DMS79 (cell line): ENCODE data around the gene RNF112.
"Not testable (repeated sequence)": the region's sequence is repeated elsewhere in the genome, so short reads cannot be mapped to it uniquely, and the experiment has no call there.

Source experiments
- DNase-seq: peaks from one replicate; lab custom pipeline; 2025; lab: John Stamatoyannopoulos, UW

Gene RNF112

DNA sequence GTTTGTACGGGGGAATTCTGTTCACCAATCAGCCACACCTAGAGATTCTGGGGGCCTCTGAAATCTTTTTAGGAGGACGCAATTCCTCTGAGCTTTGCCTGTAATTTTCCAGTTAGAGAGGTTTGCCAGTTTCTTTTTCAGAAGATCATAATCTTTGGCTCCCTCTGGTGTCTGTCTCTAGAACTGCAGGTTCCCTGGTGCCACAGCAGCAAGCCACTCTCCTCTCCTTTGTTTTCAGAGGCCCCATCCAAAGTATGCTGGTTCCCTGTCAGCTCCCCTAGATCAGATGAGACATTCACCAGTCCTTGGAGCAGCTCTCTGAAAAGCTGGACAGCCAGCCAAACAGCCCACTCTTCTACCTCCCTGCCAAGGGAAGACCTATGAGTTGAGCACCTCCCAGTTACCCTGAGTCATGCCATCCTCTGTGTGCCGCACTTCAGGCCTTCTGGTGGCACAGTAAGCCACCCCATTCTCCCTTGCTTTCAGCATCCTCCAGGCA is 36.1 kb downstream of the RNF112 start:
- DNase-seq, result peak; percentile 17

GRCh38 chr17:19448341-19449268 is 37.6 kb downstream of the RNF112 start:
- DNase-seq, result no peak

- no peak for DNase-seq
Measured at GRCh38 chr17:19449656-19450055, 38.6 kb downstream of the RNF112 start.

DNA sequence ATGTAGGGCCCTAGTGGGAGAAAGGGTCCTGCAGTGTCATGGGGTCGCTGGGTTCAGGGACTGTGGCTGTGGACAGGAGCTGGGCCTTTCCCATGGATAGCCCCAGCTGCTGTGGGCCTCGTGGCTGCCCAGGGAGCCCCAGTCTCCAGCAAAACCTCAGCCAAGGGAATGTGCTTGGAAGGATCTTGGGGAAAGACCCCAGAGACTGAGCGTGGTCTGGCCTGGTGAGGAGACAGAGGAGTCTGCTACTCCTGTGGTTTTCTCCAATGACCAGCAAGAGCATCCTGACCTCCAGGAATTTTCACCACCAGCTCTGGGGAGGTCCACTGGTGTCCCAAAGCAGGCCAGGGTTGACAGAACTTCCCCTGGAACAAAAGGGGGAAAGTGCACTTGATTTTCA is 42.3 kb downstream of the RNF112 start:
- DNase-seq, result no peak

DNA sequence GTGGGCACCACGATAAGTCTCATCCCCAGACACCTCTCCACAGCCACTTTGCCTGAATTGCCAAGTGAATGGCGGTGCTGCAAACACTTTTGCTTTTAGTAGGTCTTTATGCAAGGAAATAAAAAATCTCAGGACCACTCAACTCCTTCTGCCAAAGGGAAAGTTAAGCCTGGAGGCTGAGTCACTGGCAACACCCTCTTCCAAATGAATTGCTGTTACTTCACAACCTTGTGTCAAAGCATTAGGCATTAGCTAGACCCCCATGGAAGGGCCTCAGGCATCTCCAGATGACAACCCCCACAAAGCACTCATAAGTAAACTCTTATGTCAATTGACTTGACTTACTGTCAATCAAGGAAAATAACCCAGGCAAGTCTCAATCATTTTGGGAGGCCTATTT is 43.0 kb downstream of the RNF112 start:
- no peak for DNase-seq

GRCh38 chr17:19456016-19456927 is 45.2 kb downstream of the RNF112 start:
- no peak for DNase-seq

DNA sequence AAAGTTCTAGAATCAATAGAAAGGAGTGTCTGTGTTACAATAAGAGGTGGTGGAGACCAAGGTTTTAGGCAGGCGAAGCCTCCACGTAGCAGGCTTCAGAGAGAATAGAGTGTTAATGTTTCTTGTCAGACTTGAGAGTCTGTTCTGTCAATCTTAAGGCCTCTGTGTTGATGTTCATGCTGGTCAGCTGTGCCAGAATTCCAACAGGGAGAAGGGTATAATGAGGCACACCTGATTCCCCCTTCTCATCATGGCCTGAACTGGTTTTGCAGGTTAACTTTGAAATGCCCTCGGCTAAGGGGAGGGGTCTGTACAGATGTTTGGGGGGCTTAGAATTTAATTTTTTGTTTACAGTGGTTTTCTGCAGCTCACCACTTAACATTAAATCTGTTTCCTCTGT is 46.0 kb downstream of the RNF112 start:
- no peak for DNase-seq

- no peak for DNase-seq
Measured at GRCh38 chr17:19457830-19458271, 46.8 kb downstream of the RNF112 start.

DNA sequence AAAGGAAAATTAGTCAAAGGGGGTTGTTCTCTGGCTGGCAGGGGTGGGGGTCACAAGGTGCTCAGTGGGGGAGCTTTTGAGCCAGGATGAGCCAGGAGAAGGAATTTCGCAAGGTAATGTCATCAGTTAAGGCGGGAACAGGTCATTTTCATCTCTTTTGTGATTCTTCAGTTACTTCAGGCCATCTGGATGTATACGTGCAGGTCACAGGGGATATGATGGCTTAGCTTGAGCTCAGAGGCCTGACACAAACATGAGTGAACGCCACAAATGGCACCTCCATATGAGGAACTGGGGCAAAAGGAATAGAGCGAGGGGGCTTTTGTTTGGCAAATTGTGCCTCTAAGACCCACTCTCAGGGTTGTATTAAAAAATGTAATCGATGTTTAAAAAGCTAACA is 47.4 kb downstream of the RNF112 start:
- DNase-seq, result not testable (repeated sequence)

- DNase-seq, result not testable (repeated sequence)
Measured at GRCh38 chr17:19459018-19459655, 48.1 kb downstream of the RNF112 start.

DNA sequence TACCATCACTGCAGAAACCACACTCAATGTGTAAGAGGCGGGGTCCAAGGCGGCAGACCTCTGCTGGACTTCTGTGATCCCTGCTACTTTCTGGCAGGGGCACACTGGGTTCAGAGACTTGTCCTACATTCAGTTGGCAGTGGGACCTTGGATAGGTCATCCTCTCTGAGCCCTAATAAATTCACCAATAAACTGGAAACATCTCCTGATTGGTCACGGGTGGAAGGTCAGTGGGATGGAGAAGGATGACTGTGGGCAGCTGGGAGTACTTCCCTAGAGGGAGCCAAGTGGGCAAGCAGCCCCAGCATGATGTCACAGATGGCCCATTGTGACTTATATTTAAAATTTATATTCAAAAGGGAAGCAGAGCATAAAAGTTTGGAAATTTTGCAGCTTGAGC is 49.7 kb downstream of the RNF112 start:
- DNase-seq, result no peak

DNA sequence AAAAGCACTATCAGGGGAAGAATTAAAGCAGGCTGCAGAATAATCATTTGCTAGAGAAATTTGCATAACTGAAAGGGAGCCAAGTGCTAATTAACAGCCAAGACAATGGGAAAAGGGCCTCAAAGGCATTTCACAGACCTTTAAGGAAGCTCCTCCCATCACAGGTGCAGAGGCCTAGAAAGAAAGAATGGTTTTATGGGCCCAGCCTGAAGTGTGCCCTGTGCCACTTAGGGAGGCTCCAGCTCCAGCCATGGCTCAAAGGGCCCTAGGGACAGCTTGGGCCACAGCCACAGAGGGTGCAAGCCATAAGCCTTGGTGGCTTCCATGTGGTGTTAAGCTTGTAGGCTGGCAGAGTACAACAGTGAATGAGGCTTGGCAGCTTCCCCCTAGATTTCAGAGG is 50.1 kb downstream of the RNF112 start:
- no peak for DNase-seq

DNA sequence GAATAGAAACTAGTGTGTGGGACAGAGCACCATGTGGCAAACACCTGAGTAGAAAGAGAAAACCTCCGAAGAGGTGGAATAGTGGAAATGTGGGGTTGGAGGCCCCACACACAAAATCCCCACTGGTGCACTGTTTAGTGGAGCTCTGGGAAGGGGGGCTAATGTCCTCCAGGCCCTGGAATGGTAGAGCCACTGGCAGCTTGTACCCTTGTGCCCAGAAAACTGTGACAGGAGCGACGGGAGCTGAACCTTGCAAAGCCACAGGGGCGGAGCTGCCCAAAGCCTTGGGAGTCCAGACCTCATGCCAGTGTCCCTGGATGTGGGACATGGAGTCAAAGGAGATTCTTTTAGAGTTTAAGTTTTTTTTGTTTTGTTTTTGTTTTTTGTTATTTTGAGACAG is 50.6 kb downstream of the RNF112 start:
- no peak for DNase-seq

- not testable (repeated sequence) for DNase-seq
Measured at GRCh38 chr17:19462456-19463035, 51.5 kb downstream of the RNF112 start.

DNA sequence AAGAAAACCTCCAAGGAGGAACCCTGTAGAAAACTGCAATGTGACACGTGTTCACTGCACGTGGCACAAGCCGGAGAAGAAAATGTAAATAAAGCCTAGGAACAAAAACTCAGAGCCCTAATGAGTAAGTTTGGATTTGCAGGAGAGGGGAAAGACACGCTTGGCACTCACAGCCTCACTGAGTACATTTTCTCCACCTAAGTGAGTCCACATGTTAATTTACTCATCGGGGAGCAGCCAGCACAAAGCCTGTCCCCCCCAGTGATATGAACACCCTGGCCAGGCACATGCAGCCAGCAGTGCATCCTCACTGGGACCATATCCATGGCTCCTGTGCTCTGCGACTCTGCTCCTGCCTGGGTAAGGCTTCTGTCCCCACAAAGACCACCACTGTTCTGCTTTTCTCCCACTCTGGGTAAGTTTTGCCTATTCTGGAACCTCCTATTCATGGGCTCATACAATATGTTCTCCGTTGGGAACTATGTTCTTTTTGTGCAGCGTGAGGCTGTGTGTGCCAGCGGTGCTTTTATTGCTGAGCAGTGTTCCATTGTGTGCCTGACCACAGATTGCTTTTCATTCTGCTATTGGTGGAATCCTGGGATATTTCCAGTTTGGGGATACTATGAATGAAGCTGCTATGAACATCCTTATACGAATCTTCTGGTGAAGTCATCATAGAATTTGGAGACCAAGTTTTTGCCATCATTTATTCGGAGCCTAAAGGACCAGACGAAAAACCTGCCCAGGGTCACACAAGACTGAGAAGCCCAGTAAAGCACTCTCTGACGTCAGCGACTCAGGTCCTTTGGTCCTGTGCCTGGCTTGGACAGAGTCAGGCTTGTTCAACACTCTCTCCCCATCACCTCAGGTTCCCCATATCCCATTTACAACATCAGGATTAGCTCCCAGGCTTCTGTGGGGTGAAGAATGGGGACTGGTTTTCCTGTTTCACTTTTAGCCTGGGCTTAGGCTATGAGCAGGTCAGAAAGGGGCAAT is 53.3 kb downstream of the RNF112 start:
- DNase-seq, result no peak
